SJSA1 (cell line): Measurements from ENCODE around the gene CACNA2D3. TPM values are rescaled to one million over a fixed set of nuclear protein-coding genes. Genes with fewer than 3 reads are reported as not detected.

Experiments used
- DNase-seq, 2 experiments: peaks; one replicate each; pipeline ENCODE4 v3.0.0-alpha.2; 2015 to 2020; ENCODE audit warnings: low spot score in 2 of 2, low read depth in 1 of 2
- H3K27ac ChIP-seq: fragments of 250-450 bp; sonication (Bioruptor Pico); 2 replicates; pipeline ENCODE4 v1.5.1; 2020; ENCODE audit warnings: mild to moderate bottlenecking, moderate library complexity
- H3K27me3 ChIP-seq: fragments of 250-450 bp; sonication (Bioruptor Pico); replicated peaks from 2 replicates; pipeline ENCODE4 v1.5.1; 2020; ENCODE audit warnings: mild to moderate bottlenecking, moderate library complexity
- H3K36me3 ChIP-seq: fragments of 250-450 bp; sonication (Bioruptor Pico); 2 replicates; pipeline ENCODE4 v1.5.1; 2020; ENCODE audit warnings: mild to moderate bottlenecking
- H3K4me1 ChIP-seq: fragments of 250-450 bp; sonication (Bioruptor Pico); replicated peaks from 2 replicates; pipeline ENCODE4 v1.6.1; 2021; ENCODE audit warnings: mild to moderate bottlenecking
- H3K4me3 ChIP-seq: fragments of 250-450 bp; sonication (Bioruptor Pico); 2 replicates; pipeline ENCODE4 v1.5.1; 2020; ENCODE audit warnings: mild to moderate bottlenecking
- H3K9me3 ChIP-seq: fragments of 250-450 bp; sonication (Bioruptor Pico); replicated peaks from 2 replicates; pipeline ENCODE4 v1.5.1; 2020; ENCODE audit warnings: mild to moderate bottlenecking
- total RNA-seq: library from RNA; depleted of rRNA; stranded (reverse); fragments of >200 nt; shearing (Covaris generic); gene quantifications from 2 replicates; pipeline ENCODE4 v1.2.3, GENCODE V29; 2014

Gene CACNA2D3
- total RNA-seq, 1 experiment from 2014 or later = not detected

GRCh38 chr3:54537506-54537905, 415.2 kb downstream of the CACNA2D3 start:
- Histone ChIP-seq H3K4me1 (no peaks in the 10 kb centered on the region), H3K27ac (no peak overlapping the region), H3K4me3 (no peak overlapping the region), H3K9me3 (no peaks in the 10 kb centered on the region), H3K27me3 (no peaks in the 10 kb centered on the region), H3K36me3 (no peaks in the 10 kb centered on the region)
- no peak for DNase-seq

- no peaks in the 10 kb centered on the region for H3K4me1 ChIP-seq
- H3K9me3 ChIP-seq = no peaks in the 10 kb centered on the region
- H3K27ac ChIP-seq = no peak overlapping the region
- no peak overlapping the region for H3K4me3 ChIP-seq
- no peaks in the 10 kb centered on the region for H3K27me3 ChIP-seq
- DNase-seq = no peak
- no peaks in the 10 kb centered on the region for H3K36me3 ChIP-seq
These were observed 416.0 kb downstream of the CACNA2D3 start for GRCh38 chr3:54538346-54538745.

- H3K4me3 ChIP-seq = no peak overlapping the region
- DNase-seq = no peak
- H3K27ac ChIP-seq = no peak overlapping the region
- H3K4me1 ChIP-seq = no peaks in the 10 kb centered on the region
- H3K9me3 ChIP-seq = no peaks in the 10 kb centered on the region
- H3K27me3 ChIP-seq = no peaks in the 10 kb centered on the region
- no peaks in the 10 kb centered on the region for H3K36me3 ChIP-seq
These were observed 419.0 kb downstream of the CACNA2D3 start for GRCh38 chr3:54541369-54541768.

- no peaks in the 10 kb centered on the region for H3K36me3 ChIP-seq
- H3K9me3 ChIP-seq = no peaks in the 10 kb centered on the region
- no peak overlapping the region for H3K4me3 ChIP-seq
- H3K27ac ChIP-seq = no peak overlapping the region
- DNase-seq = no peak
- no peaks in the 10 kb centered on the region for H3K27me3 ChIP-seq
- no peaks in the 10 kb centered on the region for H3K4me1 ChIP-seq
These were observed 421.1 kb downstream of the CACNA2D3 start for GRCh38 chr3:54543446-54543845.

GRCh38 chr3:54547051-54547450, 424.7 kb downstream of the CACNA2D3 start:
- H3K4me1 ChIP-seq = no peaks in the 10 kb centered on the region
- DNase-seq = no peak

GRCh38 chr3:54547846-54548245, 425.5 kb downstream of the CACNA2D3 start:
- DNase-seq = no peak
- Histone ChIP-seq H3K27me3 (no peaks in the 10 kb centered on the region), H3K4me1 (no peaks in the 10 kb centered on the region), H3K9me3 (no peaks in the 10 kb centered on the region), H3K27ac (no peak overlapping the region), H3K4me3 (no peak overlapping the region), H3K36me3 (no peaks in the 10 kb centered on the region)

More at GRCh38 chr3:54547051-54547450, 424.7 kb downstream of the CACNA2D3 start:
- Histone ChIP-seq H3K36me3 (no peaks in the 10 kb centered on the region), H3K9me3 (no peaks in the 10 kb centered on the region), H3K4me3 (no peak overlapping the region), H3K27ac (no peak overlapping the region), H3K27me3 (no peaks in the 10 kb centered on the region)

GRCh38 chr3:54549607-54550220, 427.4 kb downstream of the CACNA2D3 start:
- H3K9me3 ChIP-seq = no peaks in the 10 kb centered on the region
- H3K36me3 ChIP-seq = no peaks in the 10 kb centered on the region
- H3K4me3 ChIP-seq = no peak overlapping the region
- H3K27ac ChIP-seq = no peak overlapping the region
- no peak for DNase-seq
- H3K4me1 ChIP-seq = no peaks in the 10 kb centered on the region
- H3K27me3 ChIP-seq = no peaks in the 10 kb centered on the region

- Histone ChIP-seq H3K4me1 (no peaks in the 10 kb centered on the region), H3K27ac (no peak overlapping the region), H3K4me3 (no peak overlapping the region), H3K27me3 (no peaks in the 10 kb centered on the region), H3K9me3 (no peaks in the 10 kb centered on the region), H3K36me3 (no peaks in the 10 kb centered on the region)
- DNase-seq = no peak
These were observed 428.0 kb downstream of the CACNA2D3 start for GRCh38 chr3:54550221-54550977.

- Histone ChIP-seq H3K27ac (no peak overlapping the region), H3K36me3 (no peaks in the 10 kb centered on the region), H3K4me1 (no peaks in the 10 kb centered on the region), H3K9me3 (no peaks in the 10 kb centered on the region), H3K4me3 (no peak overlapping the region), H3K27me3 (no peaks in the 10 kb centered on the region)
- no peak for DNase-seq
These were observed 434.3 kb downstream of the CACNA2D3 start for GRCh38 chr3:54556630-54557029.

- Histone ChIP-seq H3K9me3 (no peaks in the 10 kb centered on the region), H3K27me3 (no peaks in the 10 kb centered on the region), H3K27ac (no peak overlapping the region), H3K4me1 (no peaks in the 10 kb centered on the region), H3K36me3 (no peaks in the 10 kb centered on the region), H3K4me3 (no peak overlapping the region)
- no peak for DNase-seq
These were observed 435.4 kb downstream of the CACNA2D3 start for GRCh38 chr3:54557538-54558428.

- H3K27me3 ChIP-seq = no peaks in the 10 kb centered on the region
- H3K9me3 ChIP-seq = no peaks in the 10 kb centered on the region
These were observed 441.3 kb downstream of the CACNA2D3 start for GRCh38 chr3:54563501-54564200.

GRCh38 chr3:54564374-54564925, 442.1 kb downstream of the CACNA2D3 start:
- H3K4me3 ChIP-seq = no peak overlapping the region
- no peaks in the 10 kb centered on the region for H3K27me3 ChIP-seq
- DNase-seq = no peak
- H3K36me3 ChIP-seq = no peaks in the 10 kb centered on the region
- H3K27ac ChIP-seq = no peak overlapping the region
- no peaks in the 10 kb centered on the region for H3K9me3 ChIP-seq
- H3K4me1 ChIP-seq = no peaks in the 10 kb centered on the region

More at GRCh38 chr3:54563501-54564200, 441.3 kb downstream of the CACNA2D3 start:
- no peak for DNase-seq
- no peaks in the 10 kb centered on the region for H3K36me3 ChIP-seq
- no peak overlapping the region for H3K4me3 ChIP-seq
- H3K27ac ChIP-seq = no peak overlapping the region
- no peaks in the 10 kb centered on the region for H3K4me1 ChIP-seq

GRCh38 chr3:54565956-54566355, 443.6 kb downstream of the CACNA2D3 start:
- Histone ChIP-seq H3K27me3 (no peaks in the 10 kb centered on the region), H3K36me3 (no peaks in the 10 kb centered on the region)
- DNase-seq = no peak

More at GRCh38 chr3:54565956-54566355, 443.6 kb downstream of the CACNA2D3 start:
- H3K9me3 ChIP-seq = no peaks in the 10 kb centered on the region
- no peaks in the 10 kb centered on the region for H3K4me1 ChIP-seq
- H3K4me3 ChIP-seq = no peak overlapping the region
- no peak overlapping the region for H3K27ac ChIP-seq
